D341Med (cell line): ENCODE data around the gene GRB14.
"Not testable (repeated sequence)": the region's sequence is repeated elsewhere in the genome, so short reads cannot be mapped to it uniquely, and the experiment has no call there.

Experiments
- DNase-seq: peaks from one replicate; pipeline ENCODE4 v3.0.0; 2012; ENCODE audit warnings: low spot score

GRB14 gene

GRCh38 chr2:164620873-164621763 lies at the start of gene GRB14:
GRB14 (minus strand) TSS chr2:164621482; CDS start chr2:164621309, 173 bp downstream.
- DNase-seq = peak; percentile 74

- DNase-seq = no peak
Observed at GRCh38 chr2:164669291-164669690, 48.0 kb upstream of the GRB14 start.

- DNase-seq = no peak
Observed at GRCh38 chr2:164667566-164667965, 46.3 kb upstream of the GRB14 start.

GRCh38 chr2:164664070-164664469 lies 42.8 kb upstream of the GRB14 start:
- no peak for DNase-seq

GRCh38 chr2:164662868-164663631 lies 41.8 kb upstream of the GRB14 start:
- no peak for DNase-seq

GRCh38 chr2:164662066-164662465 lies 40.8 kb upstream of the GRB14 start:
- no peak for DNase-seq

GRCh38 chr2:164661349-164661748 lies 40.1 kb upstream of the GRB14 start:
- DNase-seq = no peak

GRCh38 chr2:164657129-164657528 lies 35.8 kb upstream of the GRB14 start:
- DNase-seq = no peak

GRCh38 chr2:164655750-164656149 lies 34.5 kb upstream of the GRB14 start:
- no peak for DNase-seq

GRCh38 chr2:164655336-164655735 lies 34.1 kb upstream of the GRB14 start:
- DNase-seq = no peak

GRCh38 chr2:164651361-164651760 lies 30.1 kb upstream of the GRB14 start:
- DNase-seq = no peak

- DNase-seq = no peak
Observed at GRCh38 chr2:164644036-164644700, 22.9 kb upstream of the GRB14 start.

- no peak for DNase-seq
Observed at GRCh38 chr2:164642946-164643555, 21.8 kb upstream of the GRB14 start.

- DNase-seq = no peak
Observed at GRCh38 chr2:164642268-164642667, 21.0 kb upstream of the GRB14 start.

- DNase-seq = not testable (repeated sequence)
Observed at GRCh38 chr2:164628319-164628718, 7.0 kb upstream of the GRB14 start.

- DNase-seq = no peak
Observed at GRCh38 chr2:164625378-164625971, 4.2 kb upstream of the GRB14 start.

GRCh38 chr2:164624316-164624715 lies 3.0 kb upstream of the GRB14 start:
- DNase-seq = no peak

- DNase-seq = no peak
Observed at GRCh38 chr2:164622338-164623106, 1.2 kb upstream of the GRB14 start.

GRCh38 chr2:164621764-164622105 lies 453 bp upstream of the GRB14 start:
- no peak for DNase-seq

- no peak for DNase-seq
Observed at GRCh38 chr2:164620457-164620856, 825 bp downstream of the GRB14 start.

- DNase-seq = no peak
Observed at GRCh38 chr2:164617466-164617865, 3.8 kb downstream of the GRB14 start.
